GM18951 (cell line): ENCODE data around the gene PCNX3.

Source experiments
- POLR2A ChIP-seq: IDR thresholded peaks from 4 replicates; pipeline ENCODE4 v1.6.1; 2011; ENCODE audit warnings: mild to moderate bottlenecking; ENCODE audit not compliant: insufficient read length, insufficient read depth; ENCODE audit errors: extremely low read depth
- in situ Hi-C: fragments of 300-500 bp; cut with MboI; formaldehyde crosslinking; loops from one replicate; pipeline ENCODE4 v1.12.0; 2022; ENCODE audit warnings: low sequenced_read_pairs, mixed read lengths, inconsistent platforms; ENCODE audit not compliant: unreplicated experiment

PCNX3 gene

DNA sequence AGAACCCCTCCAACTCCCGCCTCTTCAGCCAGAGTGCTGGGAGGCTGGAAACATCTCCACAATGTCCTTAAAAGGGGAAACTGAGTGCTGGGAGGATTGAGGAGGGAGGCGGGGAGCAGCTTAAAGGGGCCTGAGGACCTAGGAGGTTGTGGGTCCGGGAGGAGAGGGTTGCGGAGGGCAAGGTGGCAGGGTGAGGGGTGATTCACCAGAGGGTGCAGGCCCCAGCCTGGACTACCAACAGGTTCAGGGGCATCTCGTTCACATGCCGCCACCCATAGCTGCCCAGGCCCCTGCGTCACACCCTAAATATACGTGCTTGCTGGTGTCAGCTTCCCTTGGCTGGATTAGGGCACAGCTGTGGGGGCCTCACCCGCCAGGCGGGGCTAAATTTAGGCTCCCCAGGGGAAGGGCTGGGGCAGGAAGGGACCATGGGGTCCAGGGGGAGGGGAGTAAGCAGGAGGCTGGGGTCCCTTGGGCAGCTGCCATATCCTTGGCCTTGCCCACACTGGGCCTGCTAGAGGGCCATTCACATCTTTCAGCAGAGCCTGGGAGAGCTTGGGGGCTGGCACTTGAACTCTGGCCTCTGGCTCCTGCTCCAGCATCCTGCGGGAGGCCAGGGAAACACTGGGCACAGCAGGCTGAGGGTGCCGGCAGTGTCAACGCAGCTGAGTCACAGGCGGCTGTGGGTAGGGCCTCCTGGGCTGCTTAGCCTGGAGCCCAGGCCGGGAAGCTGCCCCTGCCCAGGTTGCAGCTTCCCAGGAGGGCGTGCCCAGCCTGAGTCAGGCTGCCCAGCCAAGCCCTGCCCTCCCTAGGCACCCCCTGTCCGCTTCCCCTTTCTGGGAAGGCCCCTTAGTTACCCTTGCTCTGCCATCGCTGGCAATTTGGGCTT is 38.5 kb upstream of the PCNX3 start:
- no peak for TF ChIP-seq POLR2A
- in situ Hi-C loops, result no loop called here

DNA sequence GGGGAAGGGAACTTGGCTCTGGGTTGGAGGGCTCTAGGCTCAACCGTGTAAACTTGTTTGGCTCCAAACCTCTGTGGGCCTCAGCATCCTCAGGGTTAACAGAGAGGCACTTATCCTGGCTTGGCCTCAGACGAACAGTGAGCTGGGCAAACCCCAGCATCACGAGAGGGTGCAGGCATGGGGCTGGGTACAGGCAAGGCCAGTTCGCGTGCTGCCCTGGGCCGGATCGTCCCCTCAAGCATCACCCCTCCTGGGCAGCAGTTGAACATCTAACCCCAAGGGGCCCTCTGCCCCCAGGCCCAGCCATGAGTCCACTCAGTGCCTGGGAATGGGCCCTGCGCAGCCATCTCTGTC is 37.8 kb upstream of the PCNX3 start:
- in situ Hi-C loops, result no loop called here
- no peak for TF ChIP-seq POLR2A

DNA sequence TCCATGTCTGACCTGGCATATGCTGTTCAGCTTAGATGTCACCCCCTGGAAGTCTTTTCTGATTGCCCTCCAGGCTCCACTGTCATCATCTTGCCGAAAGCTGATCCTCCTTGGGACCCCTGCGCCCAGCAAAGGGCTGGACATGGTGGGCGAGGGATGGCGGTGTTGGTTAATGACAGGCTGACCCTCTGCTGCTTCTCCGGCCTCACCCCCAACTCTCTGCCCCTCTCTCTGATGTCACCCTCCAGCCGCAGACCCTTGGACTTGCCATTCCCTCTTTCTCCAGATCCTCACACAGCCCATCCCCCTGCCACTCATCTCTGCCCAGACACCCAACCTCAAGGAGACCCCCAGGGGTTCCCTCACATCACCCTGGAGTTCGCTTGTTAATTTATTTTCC is 37.4 kb upstream of the PCNX3 start:
- no peak for TF ChIP-seq POLR2A
- in situ Hi-C loops, result no loop called here

DNA sequence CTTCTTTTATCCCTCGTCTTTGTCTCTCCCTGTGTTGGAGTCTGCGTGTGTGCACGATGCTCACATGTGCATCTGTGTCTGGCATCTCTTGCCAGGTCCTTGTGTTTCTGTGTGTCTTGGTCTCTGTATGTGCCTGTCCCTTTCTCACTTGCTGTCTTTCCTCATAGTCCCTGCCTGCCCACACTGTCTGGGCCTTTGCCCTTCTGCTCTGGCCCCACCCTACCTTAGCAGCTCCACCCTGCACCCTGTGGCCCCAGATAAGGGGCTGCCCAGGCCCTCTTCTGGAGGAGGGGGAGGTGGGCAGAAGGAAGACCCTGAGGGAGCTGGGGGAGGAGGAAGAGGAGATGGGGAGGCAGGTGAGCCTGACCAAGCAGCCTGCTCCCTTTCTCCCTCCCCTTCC is 36.9 kb upstream of the PCNX3 start:
- in situ Hi-C loops, result no loop called here
- no peak for TF ChIP-seq POLR2A

DNA sequence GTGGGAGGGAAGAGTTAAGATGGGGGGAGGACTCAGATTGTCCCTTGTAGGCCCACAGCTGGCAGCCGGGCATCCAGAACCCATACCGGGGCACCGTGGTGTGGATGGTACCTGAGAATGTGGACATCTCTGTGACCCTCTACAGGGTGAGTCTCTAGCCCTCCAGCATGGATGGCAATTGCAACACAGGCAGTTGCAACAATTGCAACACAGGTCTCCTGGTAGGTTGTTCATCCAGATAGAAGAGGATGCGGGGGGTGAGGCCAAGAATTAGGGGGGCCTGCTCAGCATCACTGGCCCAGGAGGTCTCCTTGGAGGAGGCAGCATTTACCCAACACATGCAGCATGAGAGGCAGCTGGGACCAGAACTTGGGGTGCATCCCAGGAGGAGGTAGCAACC is 36.3 kb upstream of the PCNX3 start:
- TF ChIP-seq POLR2A, result no peak
- in situ Hi-C loops, result no loop called here

DNA sequence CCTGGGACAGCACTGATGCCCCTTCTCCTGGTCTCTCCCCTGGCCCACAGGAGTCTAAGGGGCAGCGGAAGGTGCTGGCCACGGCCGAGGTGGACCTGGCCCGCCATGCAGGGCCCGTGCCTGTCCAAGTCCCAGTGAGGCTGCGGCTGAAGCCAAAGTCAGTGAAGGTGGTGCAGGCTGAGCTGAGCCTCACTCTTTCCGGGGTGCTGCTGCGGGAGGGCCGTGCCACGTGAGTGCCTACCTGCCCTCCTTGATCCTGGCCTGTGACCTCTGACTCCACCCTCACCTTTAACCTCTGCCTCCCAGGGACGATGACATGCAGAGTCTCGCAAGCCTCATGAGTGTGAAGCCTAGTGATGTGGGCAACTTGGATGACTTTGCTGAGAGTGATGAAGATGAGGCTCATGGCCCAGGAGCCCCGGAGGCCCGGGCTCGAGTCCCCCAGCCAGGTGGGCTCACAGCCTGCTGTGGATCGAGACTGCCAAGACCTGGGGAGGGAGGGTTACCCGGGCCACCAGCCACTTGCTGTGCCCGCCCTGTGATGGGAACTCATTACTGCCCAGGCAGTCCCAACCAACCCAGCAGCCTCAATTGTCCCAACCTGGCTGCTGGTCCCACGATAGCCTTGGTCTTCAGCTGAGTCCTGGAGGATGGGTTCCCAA is 35.4 kb upstream of the PCNX3 start:
- no peak for TF ChIP-seq POLR2A
- in situ Hi-C loops, result no loop called here

DNA sequence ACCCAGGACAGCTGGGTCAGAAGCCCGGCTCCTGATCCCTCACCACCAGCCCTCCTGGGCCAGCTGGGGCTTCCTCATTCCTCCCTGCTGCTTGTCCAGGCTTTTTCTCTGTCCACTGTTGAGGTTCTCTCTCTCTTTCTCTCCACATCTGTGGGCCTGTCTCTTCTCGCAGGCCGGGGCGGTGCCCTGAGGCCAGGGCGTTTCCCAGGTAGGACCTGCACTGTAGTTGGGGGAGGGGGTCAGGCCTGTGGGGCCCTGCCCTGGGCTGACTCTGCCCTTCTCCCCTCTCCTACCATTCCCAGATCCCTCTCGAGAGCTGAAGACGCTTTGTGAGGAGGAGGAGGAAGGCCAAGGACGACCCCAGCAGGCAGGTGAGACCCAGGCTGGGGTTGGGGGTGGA is 34.8 kb upstream of the PCNX3 start:
- no peak for TF ChIP-seq POLR2A
- in situ Hi-C loops, result no loop called here

DNA sequence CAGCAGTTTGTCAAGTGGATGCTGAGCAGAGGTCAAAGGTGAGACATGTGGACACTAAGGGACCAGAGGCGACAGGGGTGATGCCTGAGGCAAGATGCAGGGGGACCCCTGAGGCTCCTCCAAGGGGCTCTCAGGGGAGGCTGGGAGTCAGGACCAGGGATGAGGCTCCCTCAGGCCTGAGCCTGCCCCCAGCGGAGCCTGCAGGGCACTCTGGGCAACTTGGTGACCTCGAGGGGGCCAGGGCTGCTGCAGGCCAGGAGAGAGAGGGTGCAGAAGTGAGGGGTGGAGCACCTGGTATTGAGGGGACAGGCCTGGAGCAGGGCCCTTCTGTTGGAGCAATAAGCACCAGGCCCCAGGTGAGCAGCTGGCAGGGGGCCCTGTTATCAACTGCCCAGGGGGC is 33.6 kb upstream of the PCNX3 start:
- TF ChIP-seq POLR2A, result no peak
- in situ Hi-C loops, result no loop called here

DNA sequence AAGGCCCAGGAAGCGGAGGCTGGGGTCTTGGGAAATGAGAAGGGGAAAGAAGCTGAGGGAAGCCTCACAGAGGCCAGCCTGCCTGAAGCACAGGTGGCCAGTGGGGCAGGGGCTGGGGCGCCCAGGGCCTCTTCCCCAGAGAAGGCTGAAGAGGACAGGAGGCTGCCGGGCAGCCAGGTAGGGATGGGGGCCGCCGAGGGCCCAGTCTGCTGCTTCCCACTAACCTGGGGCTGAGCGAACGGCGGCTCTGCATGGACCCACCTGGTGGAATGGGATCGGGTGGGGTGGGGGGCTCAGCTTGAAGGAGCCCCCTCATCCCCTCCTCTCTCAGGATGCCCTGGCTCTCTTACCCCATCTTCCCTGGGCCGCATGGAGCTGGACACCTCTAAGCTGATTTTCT is 32.0 kb upstream of the PCNX3 start:
- in situ Hi-C loops, result no loop called here
- no peak for TF ChIP-seq POLR2A

DNA sequence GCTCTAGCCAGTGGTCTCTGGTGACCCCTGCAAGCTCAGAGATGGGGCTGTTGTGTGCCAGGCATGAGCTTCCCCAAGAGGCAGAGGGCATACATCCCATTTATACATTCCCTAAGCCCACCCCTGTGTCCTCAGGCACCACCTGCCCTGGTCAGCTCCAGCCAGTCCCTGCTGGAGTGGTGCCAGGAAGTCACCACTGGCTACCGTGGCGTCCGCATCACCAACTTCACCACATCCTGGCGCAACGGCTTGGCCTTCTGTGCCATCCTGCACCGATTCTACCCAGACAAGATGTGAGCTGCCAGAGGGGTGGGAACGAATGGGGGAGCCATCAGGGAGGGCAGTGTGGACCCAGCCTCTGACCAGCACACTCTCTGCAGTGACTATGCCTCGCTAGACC is 31.5 kb upstream of the PCNX3 start:
- no peak for TF ChIP-seq POLR2A
- in situ Hi-C loops, result no loop called here

DNA sequence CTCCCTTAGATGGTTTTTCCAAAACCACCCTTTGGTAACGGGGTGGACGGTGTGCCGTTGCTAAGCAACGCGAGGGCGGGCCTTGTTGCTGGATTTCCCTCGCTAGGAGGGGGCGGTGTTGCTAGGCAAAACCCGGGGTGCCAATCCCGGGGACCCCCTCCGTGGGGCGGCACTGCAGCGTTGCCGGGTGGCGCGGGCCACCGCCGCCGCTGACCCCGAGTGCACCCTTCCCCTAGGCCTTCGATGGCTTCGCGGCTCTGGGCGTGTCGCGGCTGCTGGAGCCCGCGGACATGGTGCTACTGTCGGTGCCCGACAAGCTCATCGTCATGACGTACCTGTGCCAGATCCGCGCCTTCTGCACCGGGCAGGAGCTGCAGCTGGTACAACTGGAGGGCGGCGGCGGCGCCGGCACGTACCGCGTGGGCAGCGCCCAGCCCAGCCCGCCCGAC is 30.8 kb upstream of the PCNX3 start:
- in situ Hi-C loops, result no loop called here
- no peak for TF ChIP-seq POLR2A

DNA sequence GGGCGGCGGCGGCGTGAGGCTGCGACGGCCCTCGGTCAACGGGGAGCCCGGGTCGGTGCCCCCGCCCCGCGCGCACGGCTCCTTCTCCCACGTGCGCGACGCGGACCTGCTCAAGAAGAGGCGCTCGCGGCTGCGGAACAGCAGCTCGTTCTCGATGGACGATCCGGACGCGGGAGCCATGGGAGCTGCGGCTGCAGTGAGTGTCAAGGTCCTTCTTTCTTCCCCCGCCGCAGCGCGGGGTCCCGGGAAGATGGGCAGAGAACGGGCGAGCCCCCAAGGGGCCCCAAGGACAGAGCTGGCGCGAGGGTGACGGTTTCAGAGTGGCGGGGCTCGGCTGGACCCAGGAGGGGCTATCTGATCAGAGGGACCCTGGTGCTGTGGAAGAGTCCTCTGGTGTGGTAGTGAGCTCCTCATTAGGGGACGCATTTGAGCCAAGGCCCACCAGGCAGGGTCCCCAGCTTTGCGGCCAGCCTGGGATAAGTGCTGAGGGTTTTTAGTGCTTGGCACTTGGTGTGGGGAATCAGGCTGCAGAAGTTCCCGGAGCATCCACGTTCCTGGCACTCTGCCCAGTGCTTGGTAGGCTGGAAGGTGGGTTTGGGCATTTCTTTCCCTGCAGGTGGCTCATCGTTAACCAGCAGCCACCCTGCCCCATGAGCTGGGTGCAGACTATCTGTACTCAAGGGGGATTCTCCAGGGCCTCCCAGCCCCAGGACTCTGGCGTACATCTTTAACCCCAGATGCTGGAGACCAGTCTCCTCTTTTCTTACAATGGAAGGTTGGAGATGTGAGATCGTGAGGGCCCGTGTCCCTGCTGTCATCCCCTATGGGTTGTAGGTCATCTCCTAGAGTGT is 30.0 kb upstream of the PCNX3 start:
- TF ChIP-seq POLR2A, result no peak
- in situ Hi-C loops, result no loop called here

DNA sequence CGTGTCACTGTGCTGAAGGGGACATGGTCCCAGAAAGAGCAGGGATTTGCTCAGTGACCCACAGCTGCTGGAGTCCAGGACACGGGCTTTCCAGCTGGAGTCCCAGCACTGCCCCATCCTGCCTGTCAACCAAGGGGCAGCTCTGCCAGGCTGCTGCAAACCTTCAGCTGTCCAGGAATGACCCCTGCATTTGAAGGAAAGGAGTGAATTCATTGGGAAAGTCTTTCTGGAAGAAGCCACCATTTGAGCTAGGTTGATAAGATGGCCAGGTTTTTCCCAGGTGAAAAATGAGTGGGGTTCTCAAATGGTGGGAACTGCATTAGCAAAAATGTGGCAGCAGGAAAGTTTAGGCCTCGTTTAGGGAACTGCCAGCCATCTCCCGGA is 29.3 kb upstream of the PCNX3 start:
- in situ Hi-C loops, result no loop called here
- no peak for TF ChIP-seq POLR2A
